NB4 (cell line): ENCODE data around the gene FRK.

Experiments used
- DNase-seq: peaks from one replicate; pipeline ENCODE4 v3.0.0; 2010; ENCODE audit warnings: low read depth
- H3K4me3 ChIP-seq: one replicate; pipeline ENCODE4 v1.5.1; 2011; ENCODE audit warnings: mild to moderate bottlenecking, low read depth, low read length, moderate library complexity
- CTCF ChIP-seq: IDR thresholded peaks from one replicate; pipeline ENCODE4 v1.5.1; 2012; ENCODE audit warnings: low read depth, low read length
- MYC ChIP-seq: IDR thresholded peaks from 2 replicates; pipeline ENCODE4 v1.6.1; 2011; ENCODE audit warnings: low read depth, low read length
- POLR2A ChIP-seq: IDR thresholded peaks from 2 replicates; pipeline ENCODE4 v1.6.1; 2011; ENCODE audit warnings: mild to moderate bottlenecking; ENCODE audit not compliant: insufficient read length; ENCODE audit errors: extremely low read depth
- TF ChIP-seq, protein P1 (sequence below): IDR thresholded peaks from 2 replicates; pipeline ENCODE4 v1.6.1; 2011; ENCODE audit warnings: low read depth, low read length

FRK gene

GRCh38 chr6:116094041-116094440 is 33.4 kb upstream of the FRK start:
- TF ChIP-seq, protein P1, sequence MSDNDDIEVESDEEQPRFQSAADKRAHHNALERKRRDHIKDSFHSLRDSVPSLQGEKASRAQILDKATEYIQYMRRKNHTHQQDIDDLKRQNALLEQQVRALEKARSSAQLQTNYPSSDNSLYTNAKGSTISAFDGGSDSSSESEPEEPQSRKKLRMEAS: no peak
- no peak for TF ChIP-seq POLR2A
- no peak for TF ChIP-seq CTCF
- TF ChIP-seq MYC: no peak
- DNase-seq: no peak
- H3K4me3 ChIP-seq: no peak overlapping the region

GRCh38 chr6:116090251-116090650 is 29.6 kb upstream of the FRK start:
- H3K4me3 ChIP-seq: no peak overlapping the region
- TF ChIP-seq POLR2A (no peak), MYC (no peak), CTCF (no peak)
- TF ChIP-seq, protein P1: no peak
- DNase-seq: no peak

- no peak overlapping the region for H3K4me3 ChIP-seq
- no peak for DNase-seq
- TF ChIP-seq CTCF (no peak), MYC (no peak), POLR2A (no peak)
- TF ChIP-seq, protein P1: no peak
Measured at GRCh38 chr6:116088946-116089345, 28.3 kb upstream of the FRK start.

DNA sequence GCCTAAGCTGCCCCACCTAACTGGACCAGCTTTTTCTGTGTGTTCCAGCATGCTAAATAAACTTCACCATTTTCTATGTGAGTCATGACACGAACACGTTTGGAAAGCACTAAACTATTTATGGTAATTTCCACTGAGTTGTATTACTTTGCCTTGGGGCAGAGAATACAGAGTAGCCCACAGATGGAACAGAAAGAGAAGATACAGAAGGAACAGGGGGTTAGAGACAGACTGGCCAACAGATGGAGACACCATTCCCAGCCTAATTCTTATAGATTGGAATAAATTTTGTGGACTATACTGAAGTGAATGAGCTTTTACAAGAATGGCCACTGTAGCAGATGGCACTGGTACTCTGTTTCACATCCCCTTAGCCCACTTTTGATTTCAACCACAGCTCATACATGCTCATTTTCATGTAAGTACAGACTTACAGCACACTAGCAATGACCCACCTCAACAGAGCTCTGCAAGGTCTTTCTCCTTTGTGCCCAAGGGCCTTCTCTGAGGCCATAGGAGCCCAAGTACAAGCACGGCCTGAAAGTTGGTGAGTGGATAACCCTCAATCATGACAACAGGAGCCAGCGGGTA is 26.8 kb upstream of the FRK start:
- TF ChIP-seq, protein P1: no peak
- TF ChIP-seq POLR2A: no peak
- no peak for TF ChIP-seq MYC
- TF ChIP-seq CTCF: no peak
- no peak for DNase-seq
- H3K4me3 ChIP-seq: no peak overlapping the region

DNA sequence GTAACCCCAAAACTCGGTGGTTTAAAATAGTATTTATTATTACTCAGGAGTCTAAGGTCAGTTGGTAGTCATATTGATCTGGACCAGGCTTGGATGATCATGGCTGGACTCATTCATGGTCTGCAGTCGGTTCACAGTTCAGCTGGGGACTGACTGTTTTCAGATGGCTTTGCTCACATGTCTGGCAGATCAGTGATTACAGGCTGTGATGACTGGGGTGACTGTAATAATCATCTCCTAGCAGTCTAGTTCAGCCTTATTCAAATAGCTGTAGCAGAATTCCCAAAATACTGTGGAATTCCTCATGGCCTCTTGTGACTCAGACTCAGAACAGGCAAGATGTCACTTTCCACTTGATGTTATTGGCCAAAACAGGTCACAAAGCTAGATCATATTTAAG is 23.6 kb upstream of the FRK start:
- DNase-seq: no peak
- no peak for TF ChIP-seq CTCF
- no peak for TF ChIP-seq MYC
- no peak for TF ChIP-seq POLR2A
- TF ChIP-seq, protein P1: no peak
- H3K4me3 ChIP-seq: no peak overlapping the region

- DNase-seq: no peak
- TF ChIP-seq MYC (no peak), POLR2A (no peak), CTCF (no peak)
- TF ChIP-seq, protein P1: no peak
- no peak overlapping the region for H3K4me3 ChIP-seq
Measured at GRCh38 chr6:116083052-116083451, 22.4 kb upstream of the FRK start.
